ENCODE data around the gene TTC34. TPM values are rescaled to one million over a fixed set of nuclear protein-coding genes. Genes with fewer than 3 reads are reported as not detected.

Gene TTC34
- total and polyA plus RNA-seq, 2 of the 13 experiments (the other 11 are each of a cell fraction or from before 2014, with no cell fraction given) = 0.07 to 0.11 TPM

GRCh38 chr1:2789164-2789985 lies 12.1 kb downstream of the TTC34 start:
- POLR2A ChIA-PET = no interaction called here
- H3K36me3 ChIP-seq (replicated peaks in 1 of 2; ENCODE audit: control insufficient read depth in 1 of 2, insufficient read depth in 2 of 2, low read length in 2 of 2) = no peaks in the 10 kb centered on the region
- H4K20me1 ChIP-seq (ENCODE audit: insufficient read depth, low read length) = peaks cover 7% of the 10 kb centered on the region; the same call in 1 of the 2 replicates
- DNase-seq (ENCODE audit: low spot score) (no peak), ATAC-seq (no peak), FAIRE-seq (no peak)
- no peak overlapping the region for H2AFZ ChIP-seq (ENCODE audit: low read length)
- no peaks in the 10 kb centered on the region for H3K4me1 ChIP-seq (ENCODE audit: insufficient read depth, low read length)
- intact Hi-C loops (cut with micrococcal nuclease; ENCODE audit: unreplicated experiment) (no loop called here), in situ Hi-C loops (cut with HindIII; ENCODE audit: extremely low pct_ligation_motif_present, low pct_unique_long_range_greater_than_20kb) (no loop called here)
- no peak overlapping the region for H3K4me2 ChIP-seq (ENCODE audit: low read depth, low read length)
- H3K27ac ChIP-seq (ENCODE audit: extremely low read length, insufficient read depth, low read length) = no peak overlapping the region
- no peak for TF ChIP-seq CREB3 (CRISPR knock-in tag; IDR thresholded peaks at IDR 0.05)
- no peak for TF ChIP-seq ZNF644 (CRISPR knock-in tag; IDR thresholded peaks at IDR 0.05; ENCODE audit: low read depth)
- CTCF ChIA-PET (ENCODE audit: low intra/inter-chr PET ratio, low total read pairs) = no interaction called here
- no TSS peak for BruUV-seq (replicated peaks)
- no peak overlapping the region for H3K4me3 ChIP-seq (replicated peaks in 1 of 3; ENCODE audit: insufficient read depth in 1 of 3, low read depth in 2 of 3, low read length in 3 of 3)
- peaks cover 18% of the 10 kb centered on the region; the same call in 1 of the 2 replicates for H3K9me3 ChIP-seq (ENCODE audit: low read length)
- 79% methylated on average over 57 of the region's 79 CpGs for WGBS (ENCODE audit: low lambda C conversion rate)
- peaks cover 2 to 10% of the 10 kb centered on the region in 2 experiments; a peak in 4 of 5 replicates for H3K27me3 ChIP-seq (ENCODE audit: control insufficient read depth in 1 of 2, insufficient read depth in 2 of 2, low read length in 2 of 2)
- H3K79me2 ChIP-seq (ENCODE audit: insufficient read depth, low read length) = no peaks in the 10 kb centered on the region
- no peak overlapping the region for H3K9ac ChIP-seq (ENCODE audit: insufficient read depth, low read depth, low read length)

- Histone ChIP-seq H3K36me3 (replicated peaks in 1 of 2; ENCODE audit: control insufficient read depth in 1 of 2, insufficient read depth in 2 of 2, low read length in 2 of 2) (no peaks in the 10 kb centered on the region), H3K4me2 (ENCODE audit: low read depth, low read length) (no peak overlapping the region), H3K9ac (ENCODE audit: insufficient read depth, low read depth, low read length) (no peak overlapping the region), H3K27ac (ENCODE audit: extremely low read length, insufficient read depth, low read length) (no peak overlapping the region), H4K20me1 (ENCODE audit: insufficient read depth, low read length) (peaks cover 7% of the 10 kb centered on the region; the same call in 1 of the 2 replicates), H3K9me3 (ENCODE audit: low read length) (peaks cover 11% of the 10 kb centered on the region; the same call in 1 of the 2 replicates), H3K4me3 (replicated peaks in 1 of 3; ENCODE audit: insufficient read depth in 1 of 3, low read depth in 2 of 3, low read length in 3 of 3) (no peak overlapping the region), H3K4me1 (ENCODE audit: insufficient read depth, low read length) (no peaks in the 10 kb centered on the region), H3K27me3 (ENCODE audit: control insufficient read depth in 1 of 2, insufficient read depth in 2 of 2, low read length in 2 of 2) (peaks cover 2 to 10% of the 10 kb centered on the region in 2 experiments; a peak in 4 of 5 replicates), H2AFZ (ENCODE audit: low read length) (no peak overlapping the region), H3K79me2 (ENCODE audit: insufficient read depth, low read length) (no peaks in the 10 kb centered on the region)
- no TSS peak for BruUV-seq (replicated peaks)
- TF ChIP-seq E2F1 (CRISPR knock-in tag; IDR thresholded peaks at IDR 0.05) = no peak
- ChIA-PET CTCF (ENCODE audit: low intra/inter-chr PET ratio, low total read pairs) (no interaction called here), POLR2A (no interaction called here)
- ATAC-seq (no peak), FAIRE-seq (no peak), DNase-seq (ENCODE audit: low spot score) (no peak)
- intact Hi-C loops (cut with micrococcal nuclease; ENCODE audit: unreplicated experiment) = no loop called here
- 44% methylated on average over 19 of the region's 19 CpGs for WGBS (ENCODE audit: low lambda C conversion rate)
- in situ Hi-C loops (cut with HindIII; ENCODE audit: extremely low pct_ligation_motif_present, low pct_unique_long_range_greater_than_20kb) = no loop called here
These were observed 12.9 kb downstream of the TTC34 start for GRCh38 chr1:2788506-2789163.

Data from HepG2 (cell line).